H9 (cell line): ENCODE measurements around the gene ELOVL6. TPM values are rescaled to one million over a fixed set of nuclear protein-coding genes. Genes with fewer than 3 reads are reported as not detected.

Experiments used
- DNase-seq: peaks from one replicate; pipeline ENCODE4 v3.0.0-alpha.2; 2017
- H2AFZ ChIP-seq: one replicate; pipeline ENCODE4 v1.6.1; 2013; ENCODE audit warnings: mild to moderate bottlenecking, low read length, control low read depth, moderate library complexity
- H2AK5ac ChIP-seq: 2 replicates; pipeline ENCODE4 v1.6.1; 2013; ENCODE audit warnings: low read length, control low read depth, mixed read lengths; ENCODE audit not compliant: insufficient read length
- H2BK120ac ChIP-seq: one replicate; pipeline ENCODE4 v1.6.1; 2013; ENCODE audit warnings: low read depth, mild to moderate bottlenecking, low read length, control low read depth, inconsistent platforms; ENCODE audit not compliant: poor library complexity, severe bottlenecking
- H2BK12ac ChIP-seq: 2 replicates; pipeline ENCODE4 v1.6.1; 2013; ENCODE audit warnings: low read length, control low read depth, mixed read lengths, low read depth; ENCODE audit not compliant: insufficient read length
- H2BK15ac ChIP-seq: 2 replicates; pipeline ENCODE4 v1.6.1; 2013; ENCODE audit warnings: low read depth, low read length, control low read depth
- H2BK20ac ChIP-seq: one replicate; pipeline ENCODE4 v1.6.1; 2013; ENCODE audit warnings: low read depth, mild to moderate bottlenecking, low read length, control low read depth, inconsistent platforms; ENCODE audit not compliant: poor library complexity, severe bottlenecking
- H2BK5ac ChIP-seq: 2 replicates; pipeline ENCODE4 v1.6.1; 2013; ENCODE audit warnings: low read length, control low read depth, mixed read lengths; ENCODE audit not compliant: insufficient read length
- H3K14ac ChIP-seq: 2 replicates; pipeline ENCODE4 v1.6.1; 2013; ENCODE audit warnings: low read length, control low read depth; ENCODE audit not compliant: insufficient read depth
- H3K18ac ChIP-seq: 2 replicates; pipeline ENCODE4 v1.6.1; 2013; ENCODE audit warnings: low read depth, mild to moderate bottlenecking, mixed read lengths, low read length, control low read depth; ENCODE audit not compliant: insufficient read length
- H3K23ac ChIP-seq: 2 replicates; pipeline ENCODE4 v1.6.1; 2013; ENCODE audit warnings: low read length, control low read depth, mixed read lengths, low read depth; ENCODE audit not compliant: insufficient read length
- H3K23me2 ChIP-seq: 2 replicates; pipeline ENCODE4 v1.6.1; 2013; ENCODE audit warnings: low read depth, mild to moderate bottlenecking, mixed read lengths, low read length, control low read depth; ENCODE audit not compliant: insufficient read length, poor library complexity, severe bottlenecking
- H3K27ac ChIP-seq: 2 replicates; pipeline ENCODE4 v1.5.1; 2013; ENCODE audit warnings: low read length, control low read depth, mixed read lengths, low read depth; ENCODE audit not compliant: insufficient read length
- H3K27me3 ChIP-seq: 2 replicates; pipeline ENCODE4 v1.6.1; 2013; ENCODE audit warnings: low read length, control low read depth, inconsistent platforms; ENCODE audit not compliant: insufficient read depth
- H3K4ac ChIP-seq: 2 replicates; pipeline ENCODE4 v1.6.1; 2013; ENCODE audit warnings: low read depth, mild to moderate bottlenecking, control low read depth, inconsistent platforms, low read length, moderate library complexity
- H3K4me1 ChIP-seq: 2 replicates; pipeline ENCODE4 v1.6.1; 2013; ENCODE audit warnings: low read length, control low read depth, inconsistent platforms; ENCODE audit not compliant: insufficient read depth
- H3K4me2 ChIP-seq: 2 replicates; pipeline ENCODE4 v1.6.1; 2013; ENCODE audit warnings: low read length, control low read depth, mixed read lengths; ENCODE audit not compliant: insufficient read length, insufficient read depth
- H3K56ac ChIP-seq: 2 replicates; pipeline ENCODE4 v1.6.1; 2013; ENCODE audit warnings: low read depth, mild to moderate bottlenecking, mixed read lengths, low read length, control low read depth; ENCODE audit not compliant: insufficient read length
- H3K79me1 ChIP-seq: 2 replicates; pipeline ENCODE4 v1.6.1; 2013; ENCODE audit warnings: low read depth, mild to moderate bottlenecking, moderate library complexity, low read length, control low read depth, inconsistent platforms; ENCODE audit not compliant: insufficient read depth, poor library complexity, severe bottlenecking
- H3K79me2 ChIP-seq: 2 replicates; pipeline ENCODE4 v1.6.1; 2013; ENCODE audit warnings: low read length, control low read depth, inconsistent platforms; ENCODE audit not compliant: insufficient read depth
- H3K9ac ChIP-seq: 2 replicates; pipeline ENCODE4 v1.6.1; 2013; ENCODE audit warnings: low read length, control low read depth, mixed read lengths; ENCODE audit not compliant: insufficient read length; ENCODE audit errors: extremely low read depth
- H3K9me3 ChIP-seq: one replicate; pipeline ENCODE4 v1.6.1; 2013; ENCODE audit warnings: low read depth, low read length, inconsistent platforms; ENCODE audit not compliant: control insufficient read depth
- H3T11ph ChIP-seq: one replicate; pipeline ENCODE4 v1.6.1; 2013; ENCODE audit warnings: mild to moderate bottlenecking, low read length, control low read depth, inconsistent platforms
- H4K20me1 ChIP-seq: one replicate; pipeline ENCODE4 v1.6.1; 2013; ENCODE audit not compliant: control insufficient read depth, insufficient read length, insufficient read depth
- H4K5ac ChIP-seq: 2 replicates; pipeline ENCODE4 v1.6.1; 2013; ENCODE audit warnings: low read depth, mild to moderate bottlenecking, mixed read lengths, low read length, control low read depth; ENCODE audit not compliant: insufficient read length
- H4K8ac ChIP-seq: replicated peaks from 2 replicates; pipeline ENCODE4 v1.6.1; 2013; ENCODE audit warnings: low read length, control low read depth, mixed read lengths, low read depth; ENCODE audit not compliant: insufficient read length
- H4K91ac ChIP-seq: 2 replicates; pipeline ENCODE4 v1.6.1; 2013; ENCODE audit warnings: low read depth, mild to moderate bottlenecking, moderate library complexity, mixed read lengths, low read length, control low read depth; ENCODE audit not compliant: insufficient read length
- H3K27ac Mint-ChIP-seq, 3 experiments: 2 replicates in 2 of 3; 3 replicates in 1 of 3; pipeline ENCODE4 v1.8.0; 2020 to 2021; ENCODE audit warnings: mixed read lengths in 3 of 3, mild to moderate bottlenecking in 1 of 3, moderate library complexity in 1 of 3
- H3K27me3 Mint-ChIP-seq: 2 replicates; pipeline ENCODE4 v1.8.0; 2021; ENCODE audit warnings: low read depth, mild to moderate bottlenecking, moderate library complexity, mixed read lengths
- H3K36me3 Mint-ChIP-seq, 3 experiments: 2 replicates in 2 of 3; 3 replicates in 1 of 3; pipeline ENCODE4 v1.8.0; 2020 to 2021; ENCODE audit warnings: low read depth in 3 of 3, mixed read lengths in 3 of 3; ENCODE audit not compliant: insufficient read depth in 1 of 3
- H3K4me1 Mint-ChIP-seq, 2 experiments: 2 replicates each; pipeline ENCODE4 v1.8.0; 2020; ENCODE audit warnings: mixed read lengths in 2 of 2
- H3K4me3 Mint-ChIP-seq, 2 experiments: 2 replicates in 1 of 2; 3 replicates in 1 of 2; pipeline ENCODE4 v1.8.0; 2020 to 2021; ENCODE audit warnings: mild to moderate bottlenecking in 2 of 2, mixed read lengths in 2 of 2, moderate library complexity in 1 of 2
- H3K9me3 Mint-ChIP-seq, 2 experiments: 2 replicates in 1 of 2; 3 replicates in 1 of 2; pipeline ENCODE4 v1.8.0; 2020; ENCODE audit warnings: mild to moderate bottlenecking in 2 of 2, mixed read lengths in 2 of 2, moderate library complexity in 1 of 2
- CTCF ChIP-seq: fragments of 200-600 bp; sonication (generic); conservative IDR thresholded peaks from 3 replicates; pipeline ENCODE4 v1.8.0; 2021; ENCODE audit warnings: antibody characterized with exemption, mild to moderate bottlenecking
- WGBS: extraction: QIAGEN DNeasy Blood & Tissue Kit; methylation state at CpG from one replicate; pipeline ENCODE4 v1.1.7; 2013; ENCODE audit warnings: missing lambda C conversion rate, low lambda C conversion rate, mixed read lengths; ENCODE audit not compliant: insufficient read length; ENCODE audit errors: extremely low coverage; 5-methylcytosine and 5-hydroxymethylcytosine counted together
- total RNA-seq: library from RNA; stranded (reverse); gene quantifications from 2 replicates; pipeline ENCODE4 v1.2.1, GENCODE V29; 2021

The ELOVL6 gene
- total RNA-seq, 1 experiment from 2014 or later: 64.6 TPM

GRCh38 chr4:110112056-110112455, 86.4 kb downstream of the ELOVL6 start:
- Histone ChIP-seq H3K4ac (no peak overlapping the region), H3K56ac (no peak overlapping the region), H3K4me2 (no peak overlapping the region), H3T11ph (no peak overlapping the region), H4K5ac (no peak overlapping the region), H2BK5ac (no peak overlapping the region), H3K4me1 (peaks cover 2% of the 10 kb centered on the region; the same call in 1 of the 2 replicates), H2AK5ac (no peak overlapping the region), H2BK12ac (no peak overlapping the region), H2BK15ac (no peak overlapping the region), H3K79me2 (no peaks in the 10 kb centered on the region; the same call in 1 of the 2 replicates), H3K14ac (no peak overlapping the region), H2BK20ac (no peak overlapping the region), H3K18ac (no peak overlapping the region), H3K9ac (no peak overlapping the region), H3K9me3 (no peaks in the 10 kb centered on the region), H2BK120ac (no peak overlapping the region), H2AFZ (no peak overlapping the region), H3K23ac (no peak overlapping the region), H3K23me2 (no peaks in the 10 kb centered on the region), H3K79me1 (peaks cover 4% of the 10 kb centered on the region), H3K27ac (no peak overlapping the region), H3K27me3 (no peaks in the 10 kb centered on the region), H4K91ac (no peak overlapping the region), H4K20me1 (no peaks in the 10 kb centered on the region), H4K8ac (no peak overlapping the region)
- no peak for TF ChIP-seq CTCF
- Mint-ChIP-seq H3K4me1 (peaks cover 43 to 44% of the 10 kb centered on the region in 2 experiments), H3K27ac (peak overlapping the region; percentile 1 to 26 (median 19); a peak in 5 of 7 replicates), H3K27me3 (no peaks in the 10 kb centered on the region), H3K9me3 (no peaks in the 10 kb centered on the region), H3K36me3 (peaks cover 5 to 12% (median 6%) of the 10 kb centered on the region in 3 experiments; a peak in 6 of 7 replicates), H3K4me3 (no peak overlapping the region)
- DNase-seq: no peak
- no CpG with 5 or more reads among the region's 4 CpGs for WGBS
